ENCODE data around the gene MATN1. TPM values are rescaled to one million over a fixed set of nuclear protein-coding genes. Genes with fewer than 3 reads are reported as not detected.

MATN1 gene
- total RNA-seq, 1 donor from 2014 or later: 0.47 TPM

DNA sequence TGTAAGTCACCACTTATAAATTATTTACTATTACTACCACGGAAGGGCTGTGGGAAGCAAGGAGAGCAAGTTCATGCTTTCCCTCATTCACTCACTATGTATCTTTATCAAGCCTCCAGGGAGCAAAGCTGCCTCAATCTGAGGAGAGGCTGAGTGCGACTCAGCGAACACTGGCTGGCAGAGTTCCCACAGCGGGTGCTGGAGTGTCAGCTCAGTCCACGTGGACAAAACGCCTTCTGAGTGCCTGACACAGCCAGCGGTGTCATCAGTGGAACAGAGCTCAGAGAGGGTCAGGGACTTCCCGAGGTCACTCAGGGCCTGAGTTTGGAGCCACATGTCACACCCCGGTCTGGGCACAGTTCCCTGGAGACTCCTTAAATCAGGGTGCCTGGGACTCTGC, 16.9 kb downstream of the MATN1 start:
- Mint-ChIP-seq H3K9me3 (ENCODE audit: low read depth) (no peaks in the 10 kb centered on the region), H3K36me3 (ENCODE audit: low read depth) (no peaks in the 10 kb centered on the region), H3K4me3 (ENCODE audit: unreplicated experiment) (no peak overlapping the region), H3K4me1 (ENCODE audit: low read depth) (no peaks in the 10 kb centered on the region), H3K27ac (ENCODE audit: unreplicated experiment) (no peak overlapping the region), H3K27me3 (ENCODE audit: low read depth) (peaks cover 13% of the 10 kb centered on the region)
- TF ChIP-seq, protein P1, sequence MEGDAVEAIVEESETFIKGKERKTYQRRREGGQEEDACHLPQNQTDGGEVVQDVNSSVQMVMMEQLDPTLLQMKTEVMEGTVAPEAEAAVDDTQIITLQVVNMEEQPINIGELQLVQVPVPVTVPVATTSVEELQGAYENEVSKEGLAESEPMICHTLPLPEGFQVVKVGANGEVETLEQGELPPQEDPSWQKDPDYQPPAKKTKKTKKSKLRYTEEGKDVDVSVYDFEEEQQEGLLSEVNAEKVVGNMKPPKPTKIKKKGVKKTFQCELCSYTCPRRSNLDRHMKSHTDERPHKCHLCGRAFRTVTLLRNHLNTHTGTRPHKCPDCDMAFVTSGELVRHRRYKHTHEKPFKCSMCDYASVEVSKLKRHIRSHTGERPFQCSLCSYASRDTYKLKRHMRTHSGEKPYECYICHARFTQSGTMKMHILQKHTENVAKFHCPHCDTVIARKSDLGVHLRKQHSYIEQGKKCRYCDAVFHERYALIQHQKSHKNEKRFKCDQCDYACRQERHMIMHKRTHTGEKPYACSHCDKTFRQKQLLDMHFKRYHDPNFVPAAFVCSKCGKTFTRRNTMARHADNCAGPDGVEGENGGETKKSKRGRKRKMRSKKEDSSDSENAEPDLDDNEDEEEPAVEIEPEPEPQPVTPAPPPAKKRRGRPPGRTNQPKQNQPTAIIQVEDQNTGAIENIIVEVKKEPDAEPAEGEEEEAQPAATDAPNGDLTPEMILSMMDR (IDR thresholded peaks at IDR 0.05): no peak
- no peak for DNase-seq (ENCODE audit: low spot score)

DNA sequence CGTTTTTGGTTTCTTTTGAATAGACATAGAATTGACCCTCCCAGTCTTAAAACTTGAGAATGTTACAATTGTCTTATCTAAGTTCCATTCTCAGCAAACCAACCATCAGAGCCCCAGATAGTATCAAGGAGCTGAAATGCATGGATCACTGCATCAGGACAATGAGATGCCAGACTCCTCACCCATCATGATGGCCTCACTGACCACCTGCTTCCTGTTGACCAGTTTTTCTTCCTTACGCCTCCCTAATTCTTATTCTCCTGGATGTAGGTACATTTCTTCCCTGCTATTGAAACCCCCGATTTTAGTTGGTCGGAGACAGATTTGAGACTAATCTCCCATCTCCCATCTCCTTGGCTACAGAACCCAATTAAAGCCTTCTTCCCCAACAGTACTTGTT, 17.7 kb downstream of the MATN1 start:
- TF ChIP-seq, protein P1 (IDR thresholded peaks at IDR 0.05): no peak
- Mint-ChIP-seq H3K9me3 (ENCODE audit: low read depth) (no peaks in the 10 kb centered on the region), H3K4me1 (ENCODE audit: low read depth) (no peaks in the 10 kb centered on the region), H3K27me3 (ENCODE audit: low read depth) (peaks cover 13% of the 10 kb centered on the region), H3K36me3 (ENCODE audit: low read depth) (no peaks in the 10 kb centered on the region), H3K27ac (ENCODE audit: unreplicated experiment) (no peak overlapping the region), H3K4me3 (ENCODE audit: unreplicated experiment) (no peak overlapping the region)
- no peak for DNase-seq (ENCODE audit: low spot score)

DNA sequence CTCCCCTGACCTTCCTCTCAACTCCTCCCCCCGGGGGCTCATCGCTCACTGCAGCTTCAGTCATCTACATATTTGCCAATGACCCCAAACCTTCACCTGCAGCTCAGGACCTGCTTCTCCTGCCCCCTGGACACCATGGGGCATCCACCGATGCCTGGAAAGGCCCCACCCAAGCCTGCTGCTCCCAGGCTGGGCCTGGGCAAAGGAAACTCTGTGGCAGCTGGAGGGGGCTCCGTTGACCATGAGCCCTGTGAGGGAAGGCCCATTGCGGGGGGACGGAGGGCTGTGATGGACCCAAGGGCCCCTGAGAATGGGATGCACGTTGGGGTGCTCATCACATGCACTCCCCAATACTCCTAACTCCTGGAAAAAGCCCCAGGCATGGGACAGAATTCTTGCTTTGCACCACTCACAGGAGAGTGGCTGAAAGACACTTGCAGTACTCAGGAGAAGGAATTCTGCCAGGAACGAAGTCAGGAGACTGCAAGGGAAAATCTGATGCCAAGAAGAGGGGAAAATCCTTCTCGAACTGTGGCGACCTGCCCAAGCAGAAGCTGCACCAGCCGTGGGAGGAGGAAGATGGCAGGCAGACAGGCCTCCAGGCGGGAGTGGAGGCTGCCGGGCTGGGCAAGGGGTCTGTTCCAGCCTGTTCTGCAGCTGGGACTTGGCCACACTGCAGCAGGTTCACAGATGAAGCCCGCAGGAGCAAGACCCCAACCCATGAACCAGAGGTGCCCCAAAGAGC, 18.4 kb downstream of the MATN1 start:
- no peak overlapping the region for H3K4me3 Mint-ChIP-seq (ENCODE audit: unreplicated experiment)
- H3K36me3 Mint-ChIP-seq (ENCODE audit: low read depth): no peaks in the 10 kb centered on the region
- peaks cover 13% of the 10 kb centered on the region for H3K27me3 Mint-ChIP-seq (ENCODE audit: low read depth)
- TF ChIP-seq, protein P1 (IDR thresholded peaks at IDR 0.05): no peak
- no peaks in the 10 kb centered on the region for H3K9me3 Mint-ChIP-seq (ENCODE audit: low read depth)
- DNase-seq (ENCODE audit: low spot score): peak; percentile 67
- H3K27ac Mint-ChIP-seq (ENCODE audit: unreplicated experiment): no peak overlapping the region
- no peaks in the 10 kb centered on the region for H3K4me1 Mint-ChIP-seq (ENCODE audit: low read depth)

DNA sequence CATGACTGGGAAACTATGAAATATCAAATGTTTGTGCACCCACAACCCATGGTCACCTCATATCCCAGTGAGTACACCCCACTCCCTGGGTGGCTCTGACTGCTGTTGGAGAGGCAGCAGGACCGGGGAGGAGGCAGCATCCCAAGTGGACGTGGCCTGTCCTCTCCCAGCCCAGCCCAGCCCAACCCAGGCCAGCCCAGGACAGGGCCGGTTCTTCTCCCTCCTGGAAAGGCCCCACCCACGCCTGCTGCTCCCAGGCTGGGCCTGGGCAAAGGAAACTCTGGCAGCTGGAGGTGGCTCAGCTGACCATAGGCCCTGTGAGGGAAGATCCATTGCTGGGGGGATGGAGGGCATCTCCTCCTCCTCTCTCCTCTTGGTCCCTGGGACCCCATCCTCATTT, 19.1 kb downstream of the MATN1 start:
- Mint-ChIP-seq H3K27me3 (ENCODE audit: low read depth) (peaks cover 10% of the 10 kb centered on the region), H3K27ac (ENCODE audit: unreplicated experiment) (no peak overlapping the region), H3K9me3 (ENCODE audit: low read depth) (no peaks in the 10 kb centered on the region), H3K36me3 (ENCODE audit: low read depth) (no peaks in the 10 kb centered on the region), H3K4me1 (ENCODE audit: low read depth) (no peaks in the 10 kb centered on the region), H3K4me3 (ENCODE audit: unreplicated experiment) (no peak overlapping the region)
- TF ChIP-seq, protein P1 (IDR thresholded peaks at IDR 0.05): no peak
- peak; percentile 67 for DNase-seq (ENCODE audit: low spot score)

DNA sequence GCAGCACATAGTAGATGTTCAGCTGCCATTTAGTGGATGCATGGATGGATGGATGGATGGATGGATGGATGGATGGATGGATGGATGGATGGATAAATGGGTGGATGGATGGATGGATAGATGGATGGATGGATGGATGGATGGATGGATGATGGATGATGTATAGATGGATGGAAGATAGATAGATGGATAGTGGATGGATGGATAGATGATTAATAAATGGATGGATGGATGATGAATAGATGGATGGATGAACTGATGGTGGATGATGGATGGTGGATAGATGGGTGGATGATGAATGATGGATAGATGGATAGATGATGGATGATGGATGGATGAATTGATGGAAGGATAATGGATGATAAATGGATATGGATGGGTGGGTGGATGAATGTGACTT, 20.6 kb downstream of the MATN1 start:
- H3K9me3 Mint-ChIP-seq (ENCODE audit: low read depth): no peaks in the 10 kb centered on the region
- TF ChIP-seq, protein P1 (IDR thresholded peaks at IDR 0.05): no peak

More for the DNA sequence above, 20.6 kb downstream of the MATN1 start:
- Mint-ChIP-seq H3K36me3 (ENCODE audit: low read depth) (no peaks in the 10 kb centered on the region), H3K4me1 (ENCODE audit: low read depth) (no peaks in the 10 kb centered on the region), H3K27ac (ENCODE audit: unreplicated experiment) (no peak overlapping the region), H3K27me3 (ENCODE audit: low read depth) (peaks cover 10% of the 10 kb centered on the region), H3K4me3 (ENCODE audit: unreplicated experiment) (no peak overlapping the region)
- DNase-seq (ENCODE audit: low spot score): no peak
